Fibroblast of lung (primary cell): Measurements from ENCODE around the gene XPNPEP2.

ENCODE experiments used
- EZH2 ChIP-seq: IDR thresholded peaks from 2 replicates; pipeline ENCODE4 v1.5.1; 2012; ENCODE audit warnings: low read length, control low read depth, mild to moderate bottlenecking; ENCODE audit errors: missing control alignments
- TF ChIP-seq, protein P1 (sequence below), 2 donors: IDR thresholded peaks in 1 of 2; conservative IDR thresholded peaks in 1 of 2; 1 replicate in 1 of 2; 2 replicates in 1 of 2; pipeline ENCODE4 v1.5.1; 2011 to 2012; ENCODE audit warnings: low read length in 2 of 2, control low read depth in 1 of 2, inconsistent platforms in 1 of 2, low read depth in 1 of 2, mild to moderate bottlenecking in 1 of 2

DNA sequence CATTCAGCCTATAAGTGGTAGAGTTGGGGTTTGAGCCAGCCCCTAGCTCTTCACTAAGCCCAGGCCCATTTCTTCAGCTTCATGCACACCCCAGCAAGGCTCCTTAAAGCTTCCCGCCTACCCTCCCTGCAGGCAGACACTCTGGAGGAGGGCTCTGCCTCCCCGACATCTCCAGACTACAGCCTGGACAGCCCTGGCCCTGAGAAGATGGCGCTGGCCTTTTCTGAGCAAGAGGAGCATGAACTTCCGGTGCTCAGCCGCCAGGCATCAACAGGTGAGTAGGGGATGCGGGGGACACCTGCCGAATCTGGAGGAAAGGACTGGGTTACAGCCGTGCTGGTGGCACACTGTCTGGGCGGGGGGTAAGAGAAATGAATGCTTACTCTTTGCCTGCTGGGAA is 52.0 kb downstream of the XPNPEP2 start:
- TF ChIP-seq, protein P1, sequence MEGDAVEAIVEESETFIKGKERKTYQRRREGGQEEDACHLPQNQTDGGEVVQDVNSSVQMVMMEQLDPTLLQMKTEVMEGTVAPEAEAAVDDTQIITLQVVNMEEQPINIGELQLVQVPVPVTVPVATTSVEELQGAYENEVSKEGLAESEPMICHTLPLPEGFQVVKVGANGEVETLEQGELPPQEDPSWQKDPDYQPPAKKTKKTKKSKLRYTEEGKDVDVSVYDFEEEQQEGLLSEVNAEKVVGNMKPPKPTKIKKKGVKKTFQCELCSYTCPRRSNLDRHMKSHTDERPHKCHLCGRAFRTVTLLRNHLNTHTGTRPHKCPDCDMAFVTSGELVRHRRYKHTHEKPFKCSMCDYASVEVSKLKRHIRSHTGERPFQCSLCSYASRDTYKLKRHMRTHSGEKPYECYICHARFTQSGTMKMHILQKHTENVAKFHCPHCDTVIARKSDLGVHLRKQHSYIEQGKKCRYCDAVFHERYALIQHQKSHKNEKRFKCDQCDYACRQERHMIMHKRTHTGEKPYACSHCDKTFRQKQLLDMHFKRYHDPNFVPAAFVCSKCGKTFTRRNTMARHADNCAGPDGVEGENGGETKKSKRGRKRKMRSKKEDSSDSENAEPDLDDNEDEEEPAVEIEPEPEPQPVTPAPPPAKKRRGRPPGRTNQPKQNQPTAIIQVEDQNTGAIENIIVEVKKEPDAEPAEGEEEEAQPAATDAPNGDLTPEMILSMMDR (conservative IDR thresholded peaks at IDR 0.05 in 1 of 2, IDR thresholded peaks at IDR 0.05 in 1 of 2; ENCODE audit: low read depth in 1 of 2, low read length in 2 of 2): no peak
- TF ChIP-seq EZH2: no peak
